HG03103 (cell line): ENCODE measurements around the gene OSCP1.

Experiments
- ATAC-seq: cut with Tn5 transposase; IDR thresholded peaks from one replicate; pipeline ENCODE4 v1.9.1; 2021; ENCODE audit warnings: low read depth; ENCODE audit not compliant: unreplicated experiment

Gene OSCP1

DNA sequence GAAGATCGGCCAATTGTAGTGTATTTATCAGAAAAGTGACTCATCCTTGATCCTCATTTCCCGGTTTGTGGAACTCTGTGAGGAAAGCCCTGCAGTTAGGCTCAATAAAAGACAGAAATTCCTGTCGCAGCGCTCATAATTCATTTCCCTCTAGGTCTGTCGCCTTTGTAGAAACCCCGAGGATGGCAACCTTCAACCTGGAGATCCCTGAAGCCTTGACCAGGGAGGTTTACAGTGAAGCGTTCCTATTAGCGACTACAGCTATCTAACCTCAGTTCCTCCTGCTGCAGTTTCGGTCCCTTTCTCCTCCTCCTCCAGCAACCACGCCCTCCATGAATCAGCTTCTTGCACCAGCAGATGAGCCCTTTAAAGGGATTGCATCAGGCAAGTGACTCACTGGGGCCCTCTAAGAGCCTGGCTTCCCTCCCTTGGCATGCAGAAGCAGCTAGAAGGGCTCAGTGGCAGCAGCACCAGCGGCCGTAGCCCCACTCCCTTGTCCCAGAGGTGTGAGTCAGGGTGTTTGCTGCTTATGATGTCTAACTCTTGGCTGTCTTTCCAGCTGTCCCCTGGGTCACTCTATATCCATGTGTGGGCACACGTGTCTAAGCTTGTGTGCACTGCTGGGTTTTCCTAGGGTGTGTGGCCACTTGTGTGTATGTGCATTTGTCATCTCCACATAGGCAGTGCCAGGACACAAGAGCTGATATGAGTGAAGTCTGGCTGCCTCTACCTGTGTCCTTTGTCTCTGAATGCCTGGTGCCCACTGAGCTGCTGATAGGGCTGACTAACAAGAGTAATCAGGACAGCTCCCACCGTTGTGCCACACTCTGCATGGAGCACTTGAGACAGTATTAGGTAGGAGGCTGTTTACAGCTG, 63.7 kb downstream of the OSCP1 start:
- peak; percentile 38 for ATAC-seq

DNA sequence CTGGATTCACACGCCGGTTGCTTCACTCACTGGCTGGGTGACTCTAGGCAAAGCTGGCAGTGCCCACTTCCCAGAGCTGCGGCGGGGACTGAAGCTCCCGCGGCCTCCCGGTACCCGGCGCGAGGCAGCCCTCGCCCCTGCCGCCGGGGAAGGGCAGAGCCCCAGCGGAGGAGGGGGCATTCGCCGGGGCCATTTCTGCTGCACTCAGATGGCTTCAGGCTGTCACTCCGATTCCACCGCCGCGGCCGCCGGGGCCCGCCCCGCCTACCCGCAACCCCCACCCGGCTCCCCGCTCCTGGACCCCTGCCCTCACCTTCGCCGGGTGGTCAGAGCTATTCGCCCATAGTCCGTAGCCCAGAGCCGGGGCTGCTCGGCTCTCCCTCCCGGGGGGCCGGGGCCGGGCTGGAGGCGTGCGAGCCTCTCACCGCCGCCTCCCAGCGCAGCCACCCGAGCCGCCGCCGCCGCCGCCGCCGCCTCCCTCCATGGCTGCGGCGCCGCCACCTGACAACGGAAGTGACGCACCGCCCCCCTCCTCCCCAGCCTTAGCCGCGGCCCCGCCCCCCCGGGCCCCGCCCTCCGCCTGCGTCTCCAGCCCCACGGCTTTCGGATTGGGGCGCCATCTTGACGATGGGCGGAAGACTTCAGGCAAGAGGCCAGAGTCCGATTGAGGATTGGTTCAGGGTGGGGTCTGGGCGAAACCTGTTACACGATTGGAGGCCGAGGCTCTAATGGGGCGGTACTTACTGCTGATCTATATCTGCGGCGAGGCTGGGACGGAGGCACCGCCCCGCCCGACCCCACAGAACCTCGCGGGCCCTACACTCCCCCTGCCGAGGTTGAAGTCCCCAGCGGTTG, 64.6 kb downstream of the OSCP1 start, which contains the start of gene STK40:
TSS of gene STK40 (minus strand) at position 515 of the 855 bp plus-strand sequence. CDS start 24,592 bp downstream, outside the sequence.
- ATAC-seq, result peak; percentile 77

DNA sequence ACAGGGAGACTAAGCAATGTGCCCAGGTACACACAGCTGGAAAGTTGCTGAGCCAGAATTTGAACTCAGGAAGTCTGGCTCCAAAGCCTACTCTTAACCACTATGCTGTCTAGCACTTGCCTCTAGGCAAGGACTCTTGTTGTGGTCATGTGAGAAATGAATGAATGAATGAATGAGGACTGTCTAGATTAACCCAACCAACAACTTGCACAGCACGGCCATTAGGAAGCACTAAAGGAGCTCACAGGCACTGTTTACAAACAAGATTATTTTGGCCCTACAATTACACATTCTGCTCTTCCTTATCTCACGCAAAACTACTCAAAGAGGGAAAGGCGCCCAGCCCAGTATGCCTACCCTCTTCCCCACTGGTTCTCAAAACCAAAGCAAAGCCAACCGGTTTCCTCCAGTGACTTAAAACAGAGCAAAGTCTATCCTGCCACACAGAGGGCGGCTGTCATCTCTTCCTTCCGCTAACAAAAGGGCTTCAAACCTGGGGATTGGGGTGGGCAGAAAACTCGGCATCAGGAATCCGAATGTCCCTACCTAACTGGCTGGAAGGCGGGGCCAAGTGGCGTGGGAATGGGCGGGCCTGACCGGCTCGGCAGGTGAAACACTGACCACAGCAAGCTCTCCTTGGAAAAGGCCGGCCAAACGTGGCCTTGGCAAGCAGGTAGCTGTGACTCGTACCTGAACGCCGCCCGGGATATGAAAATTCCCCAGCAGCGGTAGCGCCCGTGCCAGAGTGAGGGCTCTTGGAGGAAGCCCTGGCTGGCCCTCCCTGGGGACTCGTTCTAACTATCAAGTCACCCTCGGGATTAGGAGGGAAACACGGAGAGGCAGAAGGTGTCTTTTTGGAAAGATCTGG, 65.5 kb downstream of the OSCP1 start:
- ATAC-seq, result no peak

DNA sequence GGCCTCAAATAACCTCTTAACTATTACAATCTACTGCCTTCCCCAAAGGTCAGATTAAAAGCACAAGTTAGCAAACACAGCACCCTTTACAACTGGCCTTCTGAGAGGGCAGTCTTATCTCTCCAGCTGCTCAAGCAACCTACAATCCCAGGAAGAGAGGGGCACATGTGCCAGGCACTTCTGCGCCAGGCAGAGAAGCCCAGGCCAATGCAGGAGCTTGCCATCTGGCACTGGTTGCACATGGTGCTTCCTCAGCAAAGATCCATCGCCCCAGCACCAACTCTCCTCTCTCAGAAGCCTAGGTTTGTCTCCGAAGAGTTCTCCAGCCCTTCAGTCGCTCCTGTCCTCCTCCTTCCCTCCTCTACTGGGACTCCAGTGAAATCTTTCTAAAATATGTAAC, 67.0 kb downstream of the OSCP1 start:
- no peak for ATAC-seq

DNA sequence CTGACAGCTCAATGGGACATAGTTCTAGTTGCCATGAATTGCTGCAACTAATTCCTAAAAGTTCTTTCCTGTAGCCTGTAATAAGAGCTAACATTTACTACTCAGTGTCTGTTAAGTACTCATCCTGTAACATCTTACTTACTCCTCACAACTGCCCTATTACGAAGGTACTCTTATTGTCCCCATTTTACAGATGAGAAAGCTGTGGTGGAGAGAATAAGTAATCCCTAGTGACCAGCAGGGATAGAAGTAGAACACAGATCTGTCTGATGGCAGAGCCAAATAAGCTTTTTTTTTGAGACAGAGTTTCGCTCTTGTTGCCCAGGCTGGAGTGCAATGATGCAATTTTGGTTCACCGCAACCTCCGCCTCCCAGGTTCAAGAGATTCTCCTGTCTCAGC, 67.6 kb downstream of the OSCP1 start:
- ATAC-seq, result no peak

DNA sequence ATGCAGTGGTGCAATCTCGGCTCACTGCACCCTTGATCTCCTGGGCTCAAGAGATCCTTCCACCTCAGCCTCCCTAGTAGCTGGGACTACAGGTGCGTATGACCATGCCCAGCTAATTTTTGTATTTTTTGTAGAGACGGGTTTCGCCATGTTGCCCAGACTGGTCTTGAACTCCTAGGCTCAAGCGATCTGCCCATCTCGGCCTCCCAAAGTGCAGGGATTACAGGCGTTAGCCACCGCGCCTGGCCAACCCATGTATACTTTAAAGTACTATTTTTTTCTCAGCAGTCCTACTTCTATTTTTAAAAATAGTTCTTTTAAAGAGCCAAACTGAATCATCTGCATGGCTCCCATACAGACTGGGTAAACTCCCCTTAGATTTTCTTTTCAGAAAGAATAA, 68.0 kb downstream of the OSCP1 start:
- ATAC-seq, result no peak

DNA sequence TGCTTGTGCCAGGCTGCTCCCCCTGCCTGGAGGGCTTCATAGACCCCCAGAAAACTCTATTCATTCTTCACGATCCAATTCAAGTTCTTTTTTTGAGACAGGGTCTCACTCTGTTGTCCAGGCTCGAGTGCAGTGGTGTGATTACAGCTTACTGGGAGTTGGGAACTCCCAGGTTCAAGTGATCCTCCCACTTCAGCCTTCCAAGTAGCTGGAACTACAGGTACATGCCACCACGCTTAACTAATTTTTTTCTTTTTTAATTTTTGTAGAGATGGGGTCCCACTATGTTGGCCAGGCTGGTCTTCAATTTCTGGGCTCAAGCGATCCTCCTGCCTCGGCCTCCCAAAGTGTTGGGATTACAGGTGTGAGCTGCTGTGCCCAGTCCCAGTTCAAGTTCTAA, 68.8 kb downstream of the OSCP1 start:
- no peak for ATAC-seq

DNA sequence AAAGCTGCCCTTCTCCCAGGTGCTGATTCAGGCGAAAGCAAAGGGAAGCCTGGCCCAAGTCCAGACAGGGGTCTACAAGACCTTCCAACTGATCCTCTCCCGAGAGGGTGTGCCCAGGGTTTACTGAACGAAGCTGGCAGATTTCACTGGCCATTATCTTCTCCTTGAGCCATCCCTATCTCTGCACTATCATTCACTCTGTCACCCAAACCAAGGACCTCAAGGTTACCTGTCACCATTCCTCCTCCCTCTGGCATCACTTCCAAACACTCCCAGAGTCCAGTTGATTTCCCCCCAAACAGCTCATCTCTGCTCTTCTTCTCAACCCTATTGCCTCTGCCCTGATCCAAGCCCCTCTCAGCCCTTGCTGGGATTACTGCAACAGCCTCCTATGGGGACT, 69.5 kb downstream of the OSCP1 start:
- no peak for ATAC-seq

DNA sequence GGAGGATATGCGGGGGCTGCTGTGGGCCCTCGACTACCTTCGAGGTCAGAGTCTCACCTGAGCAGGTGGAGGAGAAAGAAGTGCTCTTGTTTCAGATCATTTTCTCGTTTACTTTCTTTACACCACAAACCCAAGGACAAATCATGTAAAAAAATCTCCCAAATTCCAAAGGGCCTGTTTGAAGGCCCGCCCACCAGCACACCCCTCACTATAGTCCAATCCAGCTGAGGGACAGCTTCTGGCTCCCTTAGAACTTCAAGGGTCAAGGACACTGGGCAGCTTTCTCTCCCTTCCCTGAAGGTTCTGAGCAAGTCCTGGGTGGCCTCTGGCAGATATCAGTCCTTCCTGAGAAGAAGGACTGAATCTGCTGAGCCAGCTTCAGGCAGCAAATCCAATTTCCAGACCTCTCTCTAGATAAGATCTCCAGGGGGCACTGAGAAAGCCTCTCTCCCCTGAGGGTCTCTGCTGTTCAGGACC, 70.1 kb downstream of the OSCP1 start:
- no peak for ATAC-seq

DNA sequence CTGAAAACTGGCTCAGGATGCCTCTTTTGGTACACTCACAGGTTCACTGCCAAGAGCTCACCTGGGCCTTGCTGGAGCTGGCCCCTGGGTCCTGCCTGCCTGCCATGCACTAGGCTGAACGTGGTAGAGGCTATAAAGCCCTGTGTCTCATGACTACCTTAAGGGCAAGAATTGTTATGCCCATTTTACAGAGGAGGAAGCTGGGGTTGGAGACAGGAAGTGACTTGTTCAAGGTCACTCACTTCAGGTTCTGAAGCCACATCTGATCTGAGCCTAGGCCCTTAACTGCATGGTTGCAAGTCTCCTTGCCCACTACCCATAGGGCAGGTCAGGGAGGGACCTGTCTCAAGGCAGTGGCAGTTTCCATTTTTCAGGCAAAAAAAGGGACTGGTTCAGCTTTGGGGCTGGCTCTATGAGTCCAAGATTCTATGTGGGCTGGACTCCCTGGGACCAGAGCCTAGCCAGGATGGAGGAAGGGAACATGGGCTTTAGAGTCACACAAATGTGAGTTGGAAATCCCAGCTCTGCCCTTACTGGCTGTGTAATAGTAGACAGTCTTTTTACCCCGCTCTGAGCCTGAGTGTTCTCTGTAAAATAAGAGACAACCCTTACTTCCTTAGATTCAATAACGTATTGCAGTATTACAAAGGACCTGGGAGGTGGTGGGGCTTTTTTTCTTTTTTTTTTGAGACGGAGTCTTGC, 72.3 kb downstream of the OSCP1 start:
- no peak for ATAC-seq

DNA sequence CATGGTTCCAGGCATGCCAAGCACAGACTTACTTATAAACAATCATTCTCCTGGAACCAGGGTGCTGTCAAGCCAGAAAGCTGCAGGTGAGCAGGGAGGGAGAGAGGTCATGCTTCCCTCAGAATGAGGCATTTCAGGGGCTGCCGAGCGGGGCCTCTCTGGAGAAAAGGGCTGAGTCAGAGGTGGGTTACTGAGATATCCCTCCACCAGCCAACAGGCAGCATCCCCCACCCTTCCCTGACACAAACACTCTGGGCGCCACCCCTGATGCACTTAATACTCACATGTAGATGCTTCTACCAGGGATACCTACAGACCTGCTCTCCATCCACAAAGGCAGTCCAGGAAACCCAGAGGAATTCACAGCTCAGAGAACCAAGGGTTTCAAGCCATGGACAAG, 77.6 kb downstream of the OSCP1 start:
- no peak for ATAC-seq

DNA sequence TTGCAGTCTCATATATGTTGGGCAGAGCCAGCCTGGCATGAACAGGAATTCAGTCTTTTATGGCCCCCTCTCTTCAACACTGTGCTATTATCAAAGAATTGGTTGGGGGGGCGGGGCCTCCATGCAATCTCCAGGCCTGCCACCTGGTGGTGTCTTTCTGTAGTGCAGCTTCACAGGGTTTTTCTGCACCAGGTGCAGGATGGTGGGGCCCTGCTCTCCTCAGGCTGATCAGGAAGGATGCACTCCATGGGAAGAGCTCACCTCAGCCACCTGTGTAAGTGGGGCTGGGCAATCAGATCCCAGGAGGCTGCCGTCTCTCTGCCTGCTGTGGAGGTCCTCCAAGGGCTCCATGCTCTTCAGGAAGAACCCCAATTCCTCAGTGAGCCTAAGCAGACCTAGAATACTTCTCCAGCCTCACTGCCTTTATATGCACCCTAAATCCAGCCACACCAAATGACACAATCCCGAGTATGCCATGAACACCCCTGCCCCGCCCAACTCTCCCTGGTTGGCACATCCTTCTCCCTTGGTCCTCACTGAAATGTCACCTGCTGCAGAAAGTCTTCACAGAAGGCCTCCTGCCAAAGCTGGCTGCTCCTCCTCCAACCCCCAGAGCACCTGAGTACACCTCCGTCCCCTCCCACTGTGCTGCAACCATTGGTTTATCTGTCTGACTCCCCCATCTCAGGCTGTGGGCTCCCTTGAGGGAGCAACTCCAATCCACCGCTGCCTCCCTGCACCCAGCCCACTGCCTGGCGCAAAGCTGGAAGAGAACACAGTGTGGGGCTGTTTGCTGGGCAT, 81.0 kb downstream of the OSCP1 start:
- no peak for ATAC-seq
